ENCODE data around the gene LPP. TPM values are rescaled to one million over a fixed set of nuclear protein-coding genes. Genes with fewer than 3 reads are reported as not detected.

Gene LPP
- total and polyA plus RNA-seq, 10 of the 15 experiments (the other 5 are each of a cell fraction or from before 2014, with no cell fraction given) = under 0.01 to 0.62 (median 0.03) TPM

DNA sequence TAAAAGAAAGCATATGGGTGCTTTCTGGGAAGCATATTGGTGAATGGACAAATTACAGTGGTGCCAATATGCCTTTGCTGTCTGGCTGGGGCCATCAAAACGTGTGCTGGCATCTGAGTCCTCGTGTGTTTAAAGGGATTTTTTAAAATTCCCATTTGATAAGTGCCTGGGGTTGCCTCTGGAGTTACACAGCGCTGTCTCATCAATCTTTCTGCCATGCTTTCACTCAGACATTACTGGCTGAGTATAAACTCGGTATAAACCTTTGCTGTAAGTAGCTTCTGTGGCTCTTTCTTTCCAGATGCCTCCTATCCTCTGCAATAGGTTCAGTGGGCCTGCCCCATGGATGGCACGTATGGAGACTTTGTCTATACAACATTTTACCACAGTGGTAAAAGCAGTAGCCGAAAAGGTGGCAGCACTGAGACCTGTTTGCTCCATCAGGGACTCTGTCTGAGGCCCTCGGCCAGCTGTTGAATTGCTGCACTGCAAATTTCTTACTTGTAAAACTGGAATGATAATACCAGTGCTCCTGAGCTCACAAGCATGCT is 195.5 kb downstream of the LPP start:
- Histone ChIP-seq H3K27me3 (replicated peaks in 1 of 2; ENCODE audit: control insufficient read depth in 2 of 2, insufficient read depth in 2 of 2, low read length in 1 of 2) (peaks cover 0 to 4% of the 10 kb centered on the region in 2 experiments; a peak in 2 of 4 replicates), H3K27ac (ENCODE audit: control insufficient read depth, insufficient read depth) (no peak overlapping the region), H3K4me3 (no peak overlapping the region), H2AFZ (ENCODE audit: control insufficient read depth, low read depth, low read length) (no peak overlapping the region), H3K36me3 (ENCODE audit: control insufficient read depth in 2 of 2, insufficient read depth in 2 of 2, low read length in 1 of 2) (no peaks in the 10 kb centered on the region), H3K4me1 (ENCODE audit: control insufficient read depth, insufficient read depth, low read length) (no peaks in the 10 kb centered on the region), H3K9ac (ENCODE audit: control insufficient read depth, insufficient read depth, low read length) (no peak overlapping the region), H3K79me2 (ENCODE audit: control insufficient read depth, insufficient read depth, low read length) (no peaks in the 10 kb centered on the region), H4K20me1 (ENCODE audit: control insufficient read depth, insufficient read depth) (no peaks in the 10 kb centered on the region), H3K4me2 (ENCODE audit: control insufficient read depth, insufficient read depth) (no peak overlapping the region), H3K9me3 (replicated peaks; ENCODE audit: control insufficient read depth, insufficient read depth, low read length) (no peaks in the 10 kb centered on the region)
- BruUV-seq (replicated peaks) = no TSS peak
- in situ Hi-C loops (cut with MboI) (no loop called here), intact Hi-C loops (cut with micrococcal nuclease; ENCODE audit: unreplicated experiment) (loop anchor here (10.0 kb wide), 1 partner anchor 605 kb away; the partner anchor contains the start of gene BCL6)
- RAD21 ChIA-PET (ENCODE audit: unreplicated experiment) = no interaction called here
- POLR2A ChIA-PET = no interaction called here
- WGBS (ENCODE audit: insufficient coverage, insufficient replicate concordance, low lambda C conversion rate, missing lambda C conversion rate) = 23% methylated on average over 7 of the region's 7 CpGs
- ATAC-seq (no peak; the same call in 2 of the 3 replicates), FAIRE-seq (no peak), DNase-seq (ENCODE audit: low read depth, low spot score) (no peak)
- CTCF ChIA-PET = interaction anchor here (0.7 to 1.9 kb wide), 2 partner anchors 609 to 611 kb away, joined by 3 to 9 read pairs; no protein-coding TSS in a partner anchor
- SMC1A ChIA-PET (ENCODE audit: uncharacterized antibody, unreplicated experiment) = interaction anchor here (0.6 to 0.8 kb wide), 2 partner anchors 10 to 609 kb away, joined by 3 read pairs; no protein-coding TSS in a partner anchor
- TF ChIP-seq MTA3 (IDR thresholded peaks at IDR 0.05; ENCODE audit: borderline replicate concordance, low read length) = no peak
- TF ChIP-seq, protein P1, sequence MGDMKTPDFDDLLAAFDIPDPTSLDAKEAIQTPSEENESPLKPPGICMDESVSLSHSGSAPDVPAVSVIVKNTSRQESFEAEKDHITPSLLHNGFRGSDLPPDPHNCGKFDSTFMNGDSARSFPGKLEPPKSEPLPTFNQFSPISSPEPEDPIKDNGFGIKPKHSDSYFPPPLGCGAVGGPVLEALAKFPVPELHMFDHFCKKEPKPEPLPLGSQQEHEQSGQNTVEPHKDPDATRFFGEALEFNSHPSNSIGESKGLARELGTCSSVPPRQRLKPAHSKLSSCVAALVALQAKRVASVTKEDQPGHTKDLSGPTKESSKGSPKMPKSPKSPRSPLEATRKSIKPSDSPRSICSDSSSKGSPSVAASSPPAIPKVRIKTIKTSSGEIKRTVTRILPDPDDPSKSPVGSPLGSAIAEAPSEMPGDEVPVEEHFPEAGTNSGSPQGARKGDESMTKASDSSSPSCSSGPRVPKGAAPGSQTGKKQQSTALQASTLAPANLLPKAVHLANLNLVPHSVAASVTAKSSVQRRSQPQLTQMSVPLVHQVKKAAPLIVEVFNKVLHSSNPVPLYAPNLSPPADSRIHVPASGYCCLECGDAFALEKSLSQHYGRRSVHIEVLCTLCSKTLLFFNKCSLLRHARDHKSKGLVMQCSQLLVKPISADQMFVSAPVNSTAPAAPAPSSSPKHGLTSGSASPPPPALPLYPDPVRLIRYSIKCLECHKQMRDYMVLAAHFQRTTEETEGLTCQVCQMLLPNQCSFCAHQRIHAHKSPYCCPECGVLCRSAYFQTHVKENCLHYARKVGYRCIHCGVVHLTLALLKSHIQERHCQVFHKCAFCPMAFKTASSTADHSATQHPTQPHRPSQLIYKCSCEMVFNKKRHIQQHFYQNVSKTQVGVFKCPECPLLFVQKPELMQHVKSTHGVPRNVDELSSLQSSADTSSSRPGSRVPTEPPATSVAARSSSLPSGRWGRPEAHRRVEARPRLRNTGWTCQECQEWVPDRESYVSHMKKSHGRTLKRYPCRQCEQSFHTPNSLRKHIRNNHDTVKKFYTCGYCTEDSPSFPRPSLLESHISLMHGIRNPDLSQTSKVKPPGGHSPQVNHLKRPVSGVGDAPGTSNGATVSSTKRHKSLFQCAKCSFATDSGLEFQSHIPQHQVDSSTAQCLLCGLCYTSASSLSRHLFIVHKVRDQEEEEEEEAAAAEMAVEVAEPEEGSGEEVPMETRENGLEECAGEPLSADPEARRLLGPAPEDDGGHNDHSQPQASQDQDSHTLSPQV (IDR thresholded peaks at IDR 0.05) = no peak
- no peak for TF ChIP-seq CHD2 (IDR thresholded peaks at IDR 0.05; ENCODE audit: borderline replicate concordance, low read depth, low read length)
- TF ChIP-seq, protein P2, sequence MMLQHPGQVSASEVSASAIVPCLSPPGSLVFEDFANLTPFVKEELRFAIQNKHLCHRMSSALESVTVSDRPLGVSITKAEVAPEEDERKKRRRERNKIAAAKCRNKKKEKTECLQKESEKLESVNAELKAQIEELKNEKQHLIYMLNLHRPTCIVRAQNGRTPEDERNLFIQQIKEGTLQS (IDR thresholded peaks at IDR 0.05; ENCODE audit: borderline replicate concordance, extremely low read depth, low read depth, low read length) = no peak
- TF ChIP-seq EGR1 (IDR thresholded peaks at IDR 0.05; ENCODE audit: borderline replicate concordance in 1 of 2, low read depth in 2 of 2, low read length in 2 of 2) = no peak
- TF ChIP-seq, protein P3, sequence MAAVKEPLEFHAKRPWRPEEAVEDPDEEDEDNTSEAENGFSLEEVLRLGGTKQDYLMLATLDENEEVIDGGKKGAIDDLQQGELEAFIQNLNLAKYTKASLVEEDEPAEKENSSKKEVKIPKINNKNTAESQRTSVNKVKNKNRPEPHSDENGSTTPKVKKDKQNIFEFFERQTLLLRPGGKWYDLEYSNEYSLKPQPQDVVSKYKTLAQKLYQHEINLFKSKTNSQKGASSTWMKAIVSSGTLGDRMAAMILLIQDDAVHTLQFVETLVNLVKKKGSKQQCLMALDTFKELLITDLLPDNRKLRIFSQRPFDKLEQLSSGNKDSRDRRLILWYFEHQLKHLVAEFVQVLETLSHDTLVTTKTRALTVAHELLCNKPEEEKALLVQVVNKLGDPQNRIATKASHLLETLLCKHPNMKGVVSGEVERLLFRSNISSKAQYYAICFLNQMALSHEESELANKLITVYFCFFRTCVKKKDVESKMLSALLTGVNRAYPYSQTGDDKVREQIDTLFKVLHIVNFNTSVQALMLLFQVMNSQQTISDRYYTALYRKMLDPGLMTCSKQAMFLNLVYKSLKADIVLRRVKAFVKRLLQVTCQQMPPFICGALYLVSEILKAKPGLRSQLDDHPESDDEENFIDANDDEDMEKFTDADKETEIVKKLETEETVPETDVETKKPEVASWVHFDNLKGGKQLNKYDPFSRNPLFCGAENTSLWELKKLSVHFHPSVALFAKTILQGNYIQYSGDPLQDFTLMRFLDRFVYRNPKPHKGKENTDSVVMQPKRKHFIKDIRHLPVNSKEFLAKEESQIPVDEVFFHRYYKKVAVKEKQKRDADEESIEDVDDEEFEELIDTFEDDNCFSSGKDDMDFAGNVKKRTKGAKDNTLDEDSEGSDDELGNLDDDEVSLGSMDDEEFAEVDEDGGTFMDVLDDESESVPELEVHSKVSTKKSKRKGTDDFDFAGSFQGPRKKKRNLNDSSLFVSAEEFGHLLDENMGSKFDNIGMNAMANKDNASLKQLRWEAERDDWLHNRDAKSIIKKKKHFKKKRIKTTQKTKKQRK (IDR thresholded peaks at IDR 0.05; ENCODE audit: low read depth, low read length) = no peak
- TF ChIP-seq, protein P4, sequence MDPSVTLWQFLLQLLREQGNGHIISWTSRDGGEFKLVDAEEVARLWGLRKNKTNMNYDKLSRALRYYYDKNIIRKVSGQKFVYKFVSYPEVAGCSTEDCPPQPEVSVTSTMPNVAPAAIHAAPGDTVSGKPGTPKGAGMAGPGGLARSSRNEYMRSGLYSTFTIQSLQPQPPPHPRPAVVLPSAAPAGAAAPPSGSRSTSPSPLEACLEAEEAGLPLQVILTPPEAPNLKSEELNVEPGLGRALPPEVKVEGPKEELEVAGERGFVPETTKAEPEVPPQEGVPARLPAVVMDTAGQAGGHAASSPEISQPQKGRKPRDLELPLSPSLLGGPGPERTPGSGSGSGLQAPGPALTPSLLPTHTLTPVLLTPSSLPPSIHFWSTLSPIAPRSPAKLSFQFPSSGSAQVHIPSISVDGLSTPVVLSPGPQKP (IDR thresholded peaks at IDR 0.05; ENCODE audit: low read depth, low read length) = no peak
- no peak for TF ChIP-seq KAT2A (conservative IDR thresholded peaks at IDR 0.05; ENCODE audit: control insufficient read depth, low read depth, low read length)
- TF ChIP-seq, protein P5, sequence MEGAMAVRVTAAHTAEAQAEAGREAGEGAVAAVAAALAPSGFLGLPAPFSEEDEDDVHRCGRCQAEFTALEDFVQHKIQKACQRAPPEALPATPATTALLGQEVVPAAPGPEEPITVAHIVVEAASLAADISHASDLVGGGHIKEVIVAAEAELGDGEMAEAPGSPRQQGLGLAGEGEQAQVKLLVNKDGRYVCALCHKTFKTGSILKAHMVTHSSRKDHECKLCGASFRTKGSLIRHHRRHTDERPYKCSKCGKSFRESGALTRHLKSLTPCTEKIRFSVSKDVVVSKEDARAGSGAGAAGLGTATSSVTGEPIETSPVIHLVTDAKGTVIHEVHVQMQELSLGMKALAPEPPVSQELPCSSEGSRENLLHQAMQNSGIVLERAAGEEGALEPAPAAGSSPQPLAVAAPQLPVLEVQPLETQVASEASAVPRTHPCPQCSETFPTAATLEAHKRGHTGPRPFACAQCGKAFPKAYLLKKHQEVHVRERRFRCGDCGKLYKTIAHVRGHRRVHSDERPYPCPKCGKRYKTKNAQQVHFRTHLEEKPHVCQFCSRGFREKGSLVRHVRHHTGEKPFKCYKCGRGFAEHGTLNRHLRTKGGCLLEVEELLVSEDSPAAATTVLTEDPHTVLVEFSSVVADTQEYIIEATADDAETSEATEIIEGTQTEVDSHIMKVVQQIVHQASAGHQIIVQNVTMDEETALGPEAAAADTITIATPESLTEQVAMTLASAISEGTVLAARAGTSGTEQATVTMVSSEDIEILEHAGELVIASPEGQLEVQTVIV (IDR thresholded peaks at IDR 0.05; ENCODE audit: borderline replicate concordance, partially characterized antibody) = no peak
- no peak for TF ChIP-seq SMC3 (IDR thresholded peaks at IDR 0.05; ENCODE audit: borderline replicate concordance, low read length)
- TF ChIP-seq NBN (IDR thresholded peaks at IDR 0.05) = no peak

Measured in GM12878 (cell line).